GM18868 (cell line): Measurements from ENCODE around the gene ADAMTS16.

ENCODE experiments used
- ATAC-seq: cut with Tn5 transposase; IDR thresholded peaks from one replicate; pipeline ENCODE4 v1.9.1; 2021; ENCODE audit warnings: mild to moderate bottlenecking, moderate library complexity; ENCODE audit not compliant: unreplicated experiment

Gene ADAMTS16

DNA sequence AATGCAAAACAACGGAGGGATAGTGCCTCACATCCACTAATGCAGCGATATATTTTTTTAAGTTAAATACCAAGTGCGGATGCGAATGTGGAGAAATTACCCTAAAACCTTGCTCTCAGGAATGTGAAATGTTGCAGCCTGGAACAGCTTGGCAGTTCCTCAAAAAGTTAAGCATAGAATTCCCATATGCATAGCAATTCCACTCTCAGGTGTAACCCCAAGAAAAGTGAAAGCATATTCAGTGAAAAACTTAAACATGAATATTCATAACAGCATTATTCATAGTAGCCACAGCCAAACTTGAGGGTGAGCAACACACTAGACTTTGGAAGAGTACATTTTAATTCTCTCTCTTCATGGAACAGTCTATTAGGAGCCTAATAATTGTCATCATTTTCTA, 199.1 kb downstream of the ADAMTS16 start:
- no peak for ATAC-seq

DNA sequence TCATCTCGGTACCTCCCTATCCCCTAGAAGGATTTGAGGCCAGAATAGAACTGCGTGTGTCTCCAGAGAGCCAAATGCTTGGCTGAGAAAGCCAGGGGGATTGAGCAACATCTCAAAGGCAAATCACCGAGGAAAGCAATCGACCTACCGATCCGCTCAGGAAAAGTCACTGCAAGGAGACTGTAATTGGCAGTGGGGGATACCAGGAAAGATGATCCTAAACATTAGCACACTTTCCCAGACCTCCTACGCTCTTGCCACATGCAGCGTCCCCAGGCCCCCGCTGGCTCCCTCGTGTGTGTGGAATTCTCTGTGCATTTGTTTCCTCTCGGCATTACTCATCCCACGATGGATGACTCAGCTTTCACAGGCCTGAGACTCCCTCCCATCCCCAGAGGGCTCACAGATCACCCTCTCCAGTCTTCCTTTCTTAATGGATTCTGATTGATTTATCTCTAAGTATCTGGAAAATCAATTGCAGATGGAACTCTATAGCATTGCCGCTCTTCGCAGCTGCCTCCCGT, 200.1 kb downstream of the ADAMTS16 start:
- ATAC-seq = no peak

GRCh38 chr5:5341531-5342292, 201.6 kb downstream of the ADAMTS16 start:
- ATAC-seq = no peak

DNA sequence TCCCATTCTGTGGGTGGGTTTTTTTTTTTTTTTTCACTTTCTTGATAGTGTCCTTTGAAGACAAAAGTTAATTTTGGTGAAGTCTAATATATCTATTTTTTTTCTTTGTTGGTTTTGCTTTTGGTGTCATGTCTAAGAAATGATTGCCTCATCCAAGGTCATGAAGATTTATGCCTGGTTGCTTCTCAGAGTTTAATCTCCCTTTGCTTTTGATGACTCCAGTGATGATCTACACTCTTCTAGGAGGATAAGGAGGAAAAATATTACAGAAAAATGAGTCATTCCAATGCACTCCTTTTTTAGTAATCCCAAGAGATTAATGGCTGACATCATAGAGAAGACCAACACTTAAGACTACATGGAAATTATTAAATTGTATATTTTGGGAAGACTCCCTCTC, 202.7 kb downstream of the ADAMTS16 start:
- no peak for ATAC-seq

- no peak for ATAC-seq
Measured at GRCh38 chr5:5343568-5343967, 203.4 kb downstream of the ADAMTS16 start.

GRCh38 chr5:5344051-5344571, 204.0 kb downstream of the ADAMTS16 start:
- ATAC-seq = no peak

DNA sequence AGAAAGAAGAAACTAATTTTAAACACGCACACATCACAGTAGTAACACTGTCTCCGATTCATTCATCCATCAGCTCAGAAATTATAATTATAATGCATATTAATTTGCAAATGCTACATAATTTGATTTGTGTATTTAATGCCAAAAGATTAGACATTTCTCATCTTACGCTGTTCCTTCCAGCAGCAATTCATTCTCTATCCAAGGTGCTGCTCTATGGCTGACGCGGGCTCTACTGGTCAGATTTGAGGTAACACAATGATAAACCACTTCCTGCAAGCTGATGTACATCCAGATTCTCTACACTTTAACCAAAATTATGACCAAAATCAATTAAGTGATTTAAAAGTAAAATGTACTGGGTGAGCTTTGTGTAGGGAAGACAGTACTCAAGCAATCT, 204.5 kb downstream of the ADAMTS16 start:
- no peak for ATAC-seq

DNA sequence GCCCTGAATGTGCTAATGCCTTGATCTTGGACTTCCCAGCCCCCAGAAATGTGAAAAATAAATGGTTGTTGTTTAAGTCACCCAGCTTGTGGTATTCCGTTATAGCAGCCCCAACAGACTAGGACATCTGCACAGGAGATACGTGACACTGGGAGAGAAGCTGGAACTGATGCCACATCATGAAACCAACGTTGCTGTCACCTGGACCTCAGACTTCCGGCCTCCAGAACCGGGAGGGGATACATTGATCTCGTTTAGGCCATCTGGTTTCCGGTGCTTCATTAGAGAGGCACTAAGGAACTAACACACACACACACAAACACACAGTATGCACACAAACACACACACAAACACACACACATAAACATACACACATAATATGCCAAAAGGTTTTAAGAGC, 207.3 kb downstream of the ADAMTS16 start:
- ATAC-seq = no peak

DNA sequence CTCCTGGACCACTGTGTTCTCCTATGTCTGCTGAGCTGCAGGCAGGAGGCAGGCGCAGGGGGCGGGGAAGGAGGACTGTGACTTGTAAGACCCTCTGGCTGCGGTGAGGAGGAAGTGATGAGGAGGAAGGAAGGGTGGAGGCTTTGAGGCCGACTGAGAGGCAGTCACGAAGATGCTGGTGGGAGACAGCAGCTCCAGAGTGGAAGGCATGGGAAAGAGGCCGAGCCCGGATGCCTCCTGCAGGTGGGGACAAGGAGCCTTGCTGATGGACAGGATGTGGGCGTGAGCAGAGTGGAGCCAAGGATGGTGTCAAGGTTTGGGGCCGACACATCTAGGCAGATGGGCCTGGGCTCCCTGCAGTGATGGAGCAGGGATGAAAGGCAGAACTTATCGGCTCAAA, 208.0 kb downstream of the ADAMTS16 start:
- no peak for ATAC-seq

DNA sequence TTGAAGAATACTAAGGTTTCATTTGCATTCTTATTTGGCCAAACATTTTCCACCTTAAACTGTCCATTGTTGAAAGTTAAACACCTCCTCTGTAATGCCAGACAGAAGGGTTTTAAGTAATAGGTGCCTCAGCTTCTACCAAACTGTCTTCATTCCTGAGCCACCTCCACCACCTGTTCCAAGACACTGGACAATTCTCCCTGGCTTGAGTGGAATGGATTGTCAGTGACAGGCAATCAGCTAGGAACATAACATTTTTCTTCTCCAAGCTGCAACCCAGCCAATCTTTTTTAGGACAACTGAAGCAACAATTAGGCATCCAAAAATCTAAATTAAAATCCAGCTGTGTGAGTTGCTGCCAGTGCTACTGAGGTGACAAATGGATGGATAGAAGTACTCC, 208.4 kb downstream of the ADAMTS16 start:
- no peak for ATAC-seq

DNA sequence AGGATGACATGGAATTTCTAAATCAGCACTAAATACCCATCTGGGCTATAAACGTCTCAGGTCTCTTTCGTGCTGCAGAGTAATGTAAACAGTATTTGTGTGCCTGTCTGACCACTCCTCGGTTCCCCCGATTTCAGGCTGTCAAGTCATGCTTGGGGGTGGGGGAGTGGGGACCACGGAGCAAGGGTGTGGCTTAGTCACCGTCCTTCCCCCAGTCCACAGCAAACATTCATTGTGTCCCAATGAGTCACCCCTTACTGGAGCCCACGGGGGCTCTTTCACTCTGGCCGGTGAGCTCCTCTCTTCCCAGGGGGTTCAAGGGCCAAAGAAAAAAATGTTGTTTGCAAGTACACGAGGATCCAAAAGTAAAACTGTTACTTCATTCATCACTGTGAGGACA, 210.0 kb downstream of the ADAMTS16 start:
- no peak for ATAC-seq

GRCh38 chr5:5351288-5351979, 211.3 kb downstream of the ADAMTS16 start:
- no peak for ATAC-seq

GRCh38 chr5:5352675-5353074, 212.5 kb downstream of the ADAMTS16 start:
- no peak for ATAC-seq

GRCh38 chr5:5353681-5354080, 213.6 kb downstream of the ADAMTS16 start:
- ATAC-seq = no peak

- ATAC-seq = no peak
Measured at GRCh38 chr5:5356765-5357164, 216.6 kb downstream of the ADAMTS16 start.

DNA sequence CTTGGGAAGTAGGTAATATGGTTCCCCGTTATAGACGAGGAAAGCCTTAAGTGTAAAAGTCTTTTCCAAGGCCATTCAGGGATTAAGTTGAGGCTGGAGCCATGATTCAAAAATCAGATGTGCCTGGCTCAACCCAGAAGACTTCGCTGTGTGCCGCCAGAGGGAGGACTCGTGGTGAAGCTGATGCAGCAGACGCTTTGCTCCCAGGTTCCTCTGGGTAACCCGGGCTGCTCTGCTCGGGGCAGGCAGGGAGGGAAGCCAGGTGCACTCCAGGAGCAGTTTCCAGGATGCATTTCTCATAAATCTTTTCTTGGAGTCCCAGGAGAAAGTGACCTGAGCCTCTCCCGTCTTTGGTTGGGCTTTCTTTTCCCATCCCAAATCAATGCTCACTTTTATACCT, 219.5 kb downstream of the ADAMTS16 start:
- no peak for ATAC-seq

- no peak for ATAC-seq
Measured at GRCh38 chr5:5360363-5360940, 220.3 kb downstream of the ADAMTS16 start.

- no peak for ATAC-seq
Measured at GRCh38 chr5:5360941-5361520, 220.9 kb downstream of the ADAMTS16 start.

DNA sequence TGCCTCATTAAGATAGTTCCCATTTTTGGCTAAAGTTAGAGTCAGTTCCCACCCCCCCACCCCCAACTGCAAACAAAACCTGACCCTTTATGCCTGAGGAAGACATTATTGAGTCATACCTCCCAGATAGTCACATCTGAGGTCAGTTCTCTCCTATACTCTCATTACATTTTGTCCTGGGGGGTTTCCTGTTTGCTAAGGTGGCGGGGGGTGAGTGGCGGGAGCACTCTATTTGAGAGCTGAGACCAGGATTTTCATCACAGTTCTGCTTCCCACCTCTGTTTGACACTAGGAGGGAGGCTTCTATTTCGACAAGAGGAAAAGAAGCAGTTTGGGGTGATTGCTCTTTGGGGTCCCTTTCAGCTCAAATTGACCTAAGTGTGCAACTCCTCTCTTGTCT, 222.9 kb downstream of the ADAMTS16 start:
- ATAC-seq = no peak

- ATAC-seq = peak; percentile 60
Measured at GRCh38 chr5:5364932-5365331, 224.8 kb downstream of the ADAMTS16 start.

- ATAC-seq = no peak
Measured at GRCh38 chr5:5367739-5368138, 227.6 kb downstream of the ADAMTS16 start.
